Sciatic nerve (tissue), 2 donors: Measurements from ENCODE around the gene DDO. TPM values are rescaled to one million over a fixed set of nuclear protein-coding genes. Genes with fewer than 3 reads are reported as not detected.
A peak's percentile ranks its signal among the peaks of the same experiment; 100 is the strongest.
"Not testable (repeated sequence)": the region's sequence is repeated elsewhere in the genome, so short reads cannot be mapped to it uniquely, and the experiment has no call there.

Experiments used
- ATAC-seq: fragments of 200-7000 bp; cut with Tn5 transposase; one replicate; pipeline ENCODE4 v1.9.1; 2020; ENCODE audit warnings: mild to moderate bottlenecking, moderate library complexity
- DNase-seq: peaks from one replicate; pipeline ENCODE4 v3.0.0-alpha.2; 2020; ENCODE audit warnings: low spot score
- intact Hi-C: fragments of 100-400 bp; cut with DNase I; formaldehyde crosslinking; loops from one replicate; pipeline ENCODE4 v1.14.2; 2022
- total RNA-seq: library from RNA; stranded (reverse); fragmentation: NEBNext Ultra II Directional; extraction: Animal tissue kit (Norgen Biotek cat#: 25700); gene quantifications from one replicate; pipeline ENCODE4 v1.2.1, GENCODE V29; 2021
- donor health status: DM: no; HTN: no; CAD: no.
- donor health status: DM: no; HTN: no; CAD: no.

DDO gene
- total RNA-seq, 1 donor from 2014 or later: 1.3 TPM

- intact Hi-C loops: no loop called here
- ATAC-seq (peak; percentile 69), DNase-seq (no peak)
Observed at GRCh38 chr6:110352563-110353262, 62.7 kb downstream of the DDO start.

- ATAC-seq: no peak
- intact Hi-C loops: no loop called here
- DNase-seq: no peak
Observed at GRCh38 chr6:110351986-110352385, 63.4 kb downstream of the DDO start.

- no peak for ATAC-seq
- intact Hi-C loops: no loop called here
- DNase-seq: no peak
Observed at GRCh38 chr6:110351546-110351945, 63.8 kb downstream of the DDO start.

GRCh38 chr6:110350593-110350992 is 64.8 kb downstream of the DDO start:
- DNase-seq, intact Hi-C loops, ATAC-seq: not testable (repeated sequence)

GRCh38 chr6:110348961-110349690 is 66.2 kb downstream of the DDO start:
- intact Hi-C loops: no loop called here
- no peak for DNase-seq
- ATAC-seq: no peak

GRCh38 chr6:110345025-110345424 is 70.3 kb downstream of the DDO start:
- DNase-seq: no peak
- no peak for ATAC-seq
- intact Hi-C loops: no loop called here

- ATAC-seq: no peak
- intact Hi-C loops: no loop called here
- DNase-seq: no peak
Observed at GRCh38 chr6:110342759-110343158, 72.6 kb downstream of the DDO start.

Other genes with a start within 250 kb of the DDO start
- gene WASF1, start 235.9 kb downstream of the DDO start, total RNA-seq: 9.6 TPM
- 20.7 TPM for gene CDC40, start 235.1 kb downstream of the DDO start, total RNA-seq
- gene METTL24, start 57.2 kb downstream of the DDO start, total RNA-seq: 2.7 TPM
- 0.22 TPM for gene SLC22A16, start 61.0 kb upstream of the DDO start, total RNA-seq